H1 (cell line): ENCODE data around the gene CYSRT1. TPM values are rescaled to one million over a fixed set of nuclear protein-coding genes. Genes with fewer than 3 reads are reported as not detected.

Experiments
- CTCF ChIA-PET: fragments of 300-600 bp; sonication (Branson Sonifier 250); formaldehyde crosslinking; loops from one replicate; lab custom pipeline; 2021; ENCODE audit not compliant: partially characterized antibody; lab: Charles Lee
- POLR2A ChIA-PET: fragments of 300-600 bp; sonication (Branson Sonifier 250); formaldehyde crosslinking; loops from one replicate; lab custom pipeline; 2021; ENCODE audit warnings: inconsistent platforms; ENCODE audit not compliant: partially characterized antibody; lab: Charles Lee
- DNase-seq, 2 experiments: peaks; one replicate each; pipeline versions ENCODE4 v3.0.0 to v3.0.0-alpha.2; 2010 to 2022; ENCODE audit warnings: low spot score in 2 of 2, low read depth in 1 of 2, mixed read lengths in 1 of 2
- FAIRE-seq: peaks from 2 replicates; lab custom pipeline; 2011; peaks lifted over from hg19 to GRCh38; lab: Jason Lieb, UNC
- H2AFZ ChIP-seq: 2 replicates; pipeline ENCODE4 v1.8.1; 2012; ENCODE audit warnings: low read length, inconsistent platforms
- H2AK5ac ChIP-seq: 2 replicates; pipeline ENCODE4 v1.6.1; 2013; ENCODE audit warnings: low read depth, low read length
- H2BK120ac ChIP-seq: replicated peaks from 2 replicates; pipeline ENCODE3; 2013; ENCODE audit warnings: low read depth, low read length, inconsistent platforms
- H2BK12ac ChIP-seq: 2 replicates; pipeline ENCODE4 v1.6.1; 2013; ENCODE audit warnings: low read depth, low read length
- H2BK15ac ChIP-seq: 2 replicates; pipeline ENCODE4 v1.6.1; 2013; ENCODE audit warnings: low read length
- H2BK20ac ChIP-seq: 2 replicates; pipeline ENCODE4 v1.6.1; 2013; ENCODE audit warnings: low read length
- H2BK5ac ChIP-seq: 2 replicates; pipeline ENCODE4 v1.6.1; 2013; ENCODE audit warnings: low read depth, low read length
- H3K14ac ChIP-seq: 2 replicates; pipeline ENCODE4 v1.6.1; 2013; ENCODE audit warnings: inconsistent platforms; ENCODE audit not compliant: insufficient read length
- H3K18ac ChIP-seq: 2 replicates; pipeline ENCODE4 v1.6.1; 2013; ENCODE audit warnings: low read length; ENCODE audit errors: extremely low read depth
- H3K23ac ChIP-seq: 2 replicates; pipeline ENCODE4 v1.6.1; 2013; ENCODE audit warnings: inconsistent platforms; ENCODE audit not compliant: insufficient read length
- H3K23me2 ChIP-seq: 2 replicates; pipeline ENCODE4 v1.6.1; 2013; ENCODE audit warnings: low read depth, low read length
- H3K27ac ChIP-seq: 2 replicates; pipeline ENCODE4 v1.6.1; 2011; ENCODE audit warnings: low read depth, low read length, inconsistent platforms
- H3K27me3 ChIP-seq, 4 experiments: replicated peaks in 1 of 4; 1 replicate in 1 of 4; 2 replicates in 3 of 4; pipeline versions ENCODE4 v1.6.1 to v1.8.1; 2011 to 2013; ENCODE audit warnings: low read length in 3 of 4, mild to moderate bottlenecking in 3 of 4, inconsistent platforms in 2 of 4, mixed read lengths in 2 of 4, moderate library complexity in 1 of 4; ENCODE audit not compliant: control insufficient read depth in 3 of 4, insufficient read depth in 3 of 4; ENCODE audit errors: extremely low read depth in 1 of 4
- H3K36me3 ChIP-seq, 4 experiments: 2 replicates each; pipeline versions ENCODE4 v1.6.1 to v1.8.1; 2011 to 2013; ENCODE audit warnings: mild to moderate bottlenecking in 4 of 4, low read length in 3 of 4, moderate library complexity in 2 of 4, control low read depth in 1 of 4, inconsistent platforms in 1 of 4; ENCODE audit not compliant: insufficient read depth in 4 of 4, control insufficient read depth in 2 of 4
- H3K4ac ChIP-seq: replicated peaks from 2 replicates; pipeline ENCODE3; 2013; ENCODE audit warnings: low read length, low read depth, mixed read lengths, inconsistent platforms; ENCODE audit not compliant: insufficient read length
- H3K4me1 ChIP-seq, 4 experiments: replicated peaks in 1 of 4; 1 replicate in 1 of 4; 2 replicates in 3 of 4; pipeline versions ENCODE4 v1.6.1 to v1.8.1; 2011 to 2013; ENCODE audit warnings: low read length in 3 of 4, inconsistent platforms in 2 of 4, mixed read lengths in 1 of 4; ENCODE audit not compliant: insufficient read depth in 4 of 4, control insufficient read depth in 3 of 4
- H3K4me2 ChIP-seq, 2 experiments: 2 replicates each; pipeline versions ENCODE4 v1.6.1 to v1.8.1; 2011 to 2013; ENCODE audit warnings: low read depth in 2 of 2, low read length in 2 of 2, control low read depth in 1 of 2, inconsistent platforms in 1 of 2, mild to moderate bottlenecking in 1 of 2; ENCODE audit not compliant: insufficient read depth in 1 of 2
- H3K4me3 ChIP-seq, 4 experiments: fragments of 200-600, 300-600 bp in 1 of 4; sonication (generic), shearing (Covaris generic), sonication (Bioruptor Twin) in 1 of 4; 2 replicates each; pipeline versions ENCODE4 v1.5.1 to v1.8.1; 2011 to 2016; ENCODE audit warnings: low read length in 4 of 4, low read depth in 3 of 4, control low read depth in 2 of 4, inconsistent platforms in 2 of 4, mild to moderate bottlenecking in 2 of 4, mixed read lengths in 1 of 4, moderate library complexity in 1 of 4; ENCODE audit not compliant: insufficient read depth in 2 of 4; ENCODE audit errors: extremely low read depth in 1 of 4
- H3K56ac ChIP-seq: replicated peaks from 2 replicates; pipeline ENCODE3; 2013; ENCODE audit warnings: low read depth, mild to moderate bottlenecking, mixed read lengths, low read length, inconsistent platforms; ENCODE audit not compliant: insufficient read length
- H3K79me1 ChIP-seq: 2 replicates; pipeline ENCODE4 v1.6.1; 2013; ENCODE audit warnings: low read depth, low read length, control low read depth
- H3K79me2 ChIP-seq, 2 experiments: 2 replicates each; pipeline versions ENCODE4 v1.6.1 to v1.8.1; 2012 to 2013; ENCODE audit warnings: low read length in 2 of 2, mild to moderate bottlenecking in 2 of 2, inconsistent platforms in 1 of 2; ENCODE audit not compliant: insufficient read depth in 2 of 2, control insufficient read depth in 1 of 2
- H3K9ac ChIP-seq, 4 experiments: replicated peaks in 1 of 4; 1 replicate in 1 of 4; 2 replicates in 3 of 4; pipeline versions ENCODE4 v1.6.1 to v1.8.1; 2011 to 2013; ENCODE audit warnings: low read depth in 3 of 4, low read length in 3 of 4, control low read depth in 2 of 4, mild to moderate bottlenecking in 2 of 4, moderate library complexity in 2 of 4, inconsistent platforms in 1 of 4; ENCODE audit errors: extremely low read depth in 1 of 4
- H3K9me3 ChIP-seq, 2 experiments: 2 replicates each; pipeline versions ENCODE4 v1.6.1 to v1.8.1; 2012 to 2013; ENCODE audit warnings: mild to moderate bottlenecking in 2 of 2, moderate library complexity in 2 of 2, control low read depth in 1 of 2, inconsistent platforms in 1 of 2, low read depth in 1 of 2, low read length in 1 of 2, mixed read lengths in 1 of 2; ENCODE audit not compliant: insufficient read depth in 2 of 2
- H4K20me1 ChIP-seq, 2 experiments: replicated peaks in 1 of 2; 2 replicates each; pipeline versions ENCODE3 to v1.8.1; 2011 to 2013; ENCODE audit warnings: inconsistent platforms in 2 of 2, low read length in 2 of 2, mild to moderate bottlenecking in 1 of 2; ENCODE audit not compliant: insufficient read depth in 2 of 2, control insufficient read depth in 1 of 2
- H4K5ac ChIP-seq: 2 replicates; pipeline ENCODE4 v1.6.1; 2013; ENCODE audit warnings: low read length, low read depth, mixed read lengths, inconsistent platforms; ENCODE audit not compliant: insufficient read length
- H4K8ac ChIP-seq: 2 replicates; pipeline ENCODE4 v1.8.0; 2013; ENCODE audit warnings: mild to moderate bottlenecking, moderate library complexity, low read length, inconsistent platforms; ENCODE audit not compliant: insufficient read depth; ENCODE audit errors: extremely low read depth
- H4K91ac ChIP-seq: replicated peaks from 2 replicates; pipeline ENCODE3; 2013; ENCODE audit warnings: low read length, mixed read lengths, inconsistent platforms; ENCODE audit not compliant: insufficient read length
- EGR1 ChIP-seq: IDR thresholded peaks from 2 replicates; pipeline ENCODE4 v1.6.1; 2011; ENCODE audit warnings: low read depth, low read length, borderline replicate concordance
- WGBS, 2 experiments: shearing (Covaris generic) in 1 of 2; methylation state at CpG; one replicate each; pipeline versions ENCODE4 v1.1.6 to v1.1.7; 2013 to 2015; ENCODE audit warnings: low lambda C conversion rate in 2 of 2, mixed read lengths in 2 of 2, inconsistent platforms in 1 of 2, low coverage in 1 of 2, missing lambda C conversion rate in 1 of 2; ENCODE audit not compliant: insufficient replicate concordance in 2 of 2, insufficient coverage in 1 of 2, insufficient read length in 1 of 2; ENCODE audit errors: extremely low coverage in 1 of 2, missing lambda C conversion rate in 1 of 2; 5-methylcytosine and 5-hydroxymethylcytosine counted together
- polyA plus RNA-seq, 7 experiments: library from polyadenylated mRNA; depleted of rRNA in 3 of 7; stranded (reverse) in 5 of 7; unstranded in 2 of 7; fragments of >200 nt in 5 of 7; fragments of 200-250 nt in 2 of 7; gene quantifications; 1 replicate in 5 of 7; 2 replicates in 1 of 7; 4 replicates in 1 of 7; pipeline versions ENCODE4 v1.2.1 to v1.2.3, GENCODE V29; 2011 to 2013; ENCODE audit warnings: missing spikeins in 2 of 7, mixed read lengths in 2 of 7
- total RNA-seq: library from RNA; stranded (reverse); fragmentation: NEBNext Ultra II Directional; extraction: Animal tissue kit (Norgen Biotek cat#: 25700); gene quantifications from 2 replicates; pipeline ENCODE4 v1.2.1, GENCODE V29; 2021

Gene CYSRT1
- total and polyA plus RNA-seq, 2 of the 8 experiments (the other 6 are each of a cell fraction or from before 2014, with no cell fraction given): 1.0 to 6.5 TPM

DNA sequence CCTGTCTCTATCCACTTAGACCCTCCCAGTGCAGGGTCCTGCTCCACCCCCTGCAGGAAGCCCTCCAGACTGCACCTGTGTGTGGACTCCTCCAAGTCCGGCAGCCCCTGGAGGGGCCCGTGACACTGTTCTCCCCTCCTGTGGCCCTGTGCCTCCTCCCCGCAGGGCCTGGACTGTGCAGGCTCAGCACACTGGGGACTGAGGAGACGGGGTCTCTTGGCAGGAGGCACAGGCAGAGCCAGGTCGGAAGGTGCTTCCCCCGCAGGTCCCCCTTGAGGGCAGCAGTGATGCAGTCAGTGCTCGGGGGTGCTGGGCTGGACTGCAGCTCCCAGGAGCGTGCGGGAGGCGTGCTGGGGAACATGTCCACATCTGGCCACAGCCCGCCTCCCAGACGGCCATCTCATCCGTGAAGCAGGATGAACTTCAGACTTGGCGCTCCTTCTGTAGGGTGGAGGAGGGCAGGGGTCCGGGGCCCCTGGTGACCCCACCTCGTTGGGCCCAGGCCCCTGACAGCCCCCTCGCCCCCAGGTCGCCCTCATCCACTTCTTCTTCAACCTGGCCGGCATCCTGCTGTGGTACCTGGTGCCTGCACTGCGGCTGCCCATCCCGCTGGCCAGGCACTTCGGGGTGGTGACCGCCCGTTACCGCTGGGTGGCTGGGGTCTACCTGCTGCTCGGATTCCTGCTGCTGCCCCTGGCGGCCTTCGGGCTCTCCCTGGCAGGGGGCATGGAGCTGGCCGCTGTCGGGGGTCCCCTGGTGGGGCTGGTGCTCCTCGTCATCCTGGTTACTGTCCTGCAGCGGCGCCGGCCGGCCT lies 10.7 kb downstream of the CYSRT1 start:
- ChIA-PET CTCF (interaction anchor here (0.6 to 20.2 kb wide), 27 partner anchors 9 to 183 kb away, joined by 3 to 204 read pairs (median 6); partner anchors contain the start of genes ANAPC2, CYSRT1, LRRC26 and NDOR1), POLR2A (interaction anchor here (1.0 to 69.9 kb wide), 3 partner anchors 1 to 72 kb away, joined by 3 to 1462 read pairs (median 1462); partner anchors contain the start of genes CYSRT1, NDOR1, NELFB and RNF208)
- H4K5ac ChIP-seq: no peak overlapping the region
- H3K4ac ChIP-seq: peak overlapping the region; percentile 53
- H2AFZ ChIP-seq: no peak overlapping the region
- H3K9ac ChIP-seq: no peak overlapping the region
- no peaks in the 10 kb centered on the region for H3K27me3 ChIP-seq
- no peak overlapping the region for H2BK20ac ChIP-seq
- peaks cover 0 to 12% (median 8%) of the 10 kb centered on the region in 4 experiments; a peak in 6 of 7 replicates for H3K4me1 ChIP-seq
- peaks cover 0 to 7% of the 10 kb centered on the region in 2 experiments; a peak in 1 of 4 replicates for H3K79me2 ChIP-seq
- no peak overlapping the region for H3K23ac ChIP-seq
- H2BK15ac ChIP-seq: 0 out of 2 replicates have a peak overlapping the region, but pooled peaks have one; percentile 72
- no peak overlapping the region for H3K56ac ChIP-seq
- H3K79me1 ChIP-seq: no peaks in the 10 kb centered on the region
- no peak overlapping the region for H2BK12ac ChIP-seq
- H3K27ac ChIP-seq: no peak overlapping the region
- H3K36me3 ChIP-seq: no peaks in the 10 kb centered on the region
- FAIRE-seq (no peak), DNase-seq (no peak)
- H2BK5ac ChIP-seq: no peak overlapping the region
- peaks cover 5% of the 10 kb centered on the region; the same call in 1 of the 2 replicates for H3K23me2 ChIP-seq
- 0 out of 2 replicates have a peak overlapping the region, but pooled peaks have one; percentile 25 for H4K8ac ChIP-seq
- H3K14ac ChIP-seq: no peak overlapping the region
- H3K9me3 ChIP-seq: no peaks in the 10 kb centered on the region
- no peak overlapping the region for H2AK5ac ChIP-seq
- H2BK120ac ChIP-seq: no peak overlapping the region
- no peak overlapping the region for H3K18ac ChIP-seq
- H3K4me2 ChIP-seq: no peak overlapping the region
- no peak overlapping the region for H3K4me3 ChIP-seq
- H4K20me1 ChIP-seq: peaks cover 6 to 8% of the 10 kb centered on the region in 2 experiments
- 87% methylated on average over 25 of the region's 35 CpGs; no CpG with 5 or more reads in 1 of the 2 experiments for WGBS, 2 experiments
- no peak overlapping the region for H4K91ac ChIP-seq
- TF ChIP-seq EGR1: no peak
